Loucy (cell line): ENCODE measurements around the gene PRMT3.

Experiments
- H2AFZ ChIP-seq: fragments of 200-600 bp; sonication (generic); 2 replicates; pipeline ENCODE4 v1.6.0; 2016; ENCODE audit warnings: antibody characterized with exemption, mild to moderate bottlenecking, low read length, moderate library complexity
- H3F3A ChIP-seq: fragments of 200-600 bp; 2 replicates; pipeline ENCODE4 v1.6.0; 2016; ENCODE audit warnings: antibody characterized with exemption, low read depth, mild to moderate bottlenecking
- H3K27me3 ChIP-seq: fragments of 200-600 bp; sonication (generic); 2 replicates; pipeline ENCODE4 v1.6.1; 2014; ENCODE audit warnings: low read length, mild to moderate bottlenecking; ENCODE audit not compliant: insufficient read depth, poor library complexity, severe bottlenecking
- H3K36me3 ChIP-seq: fragments of 200-600 bp; sonication (generic); 2 replicates; pipeline ENCODE4 v1.6.1; 2016; ENCODE audit warnings: low read length; ENCODE audit not compliant: insufficient read depth
- H3K4me1 ChIP-seq: fragments of 200-600 bp; sonication (generic); 2 replicates; pipeline ENCODE4 v1.5.1; 2014; ENCODE audit warnings: low read length, mild to moderate bottlenecking; ENCODE audit not compliant: insufficient read depth, poor library complexity, severe bottlenecking
- H3K4me2 ChIP-seq: fragments of 200-600 bp; sonication (generic); 2 replicates; pipeline ENCODE4 v1.6.0; 2014; ENCODE audit warnings: antibody characterized with exemption, low read length, low read depth, mild to moderate bottlenecking; ENCODE audit not compliant: poor library complexity, severe bottlenecking
- H3K4me3 ChIP-seq: fragments of 200-600 bp; sonication (generic); 2 replicates; pipeline ENCODE4 v1.5.1; 2014; ENCODE audit warnings: low read length, mild to moderate bottlenecking, mixed read lengths; ENCODE audit not compliant: poor library complexity, severe bottlenecking
- H3K79me2 ChIP-seq: fragments of 200-600 bp; sonication (generic); 2 replicates; pipeline ENCODE4 v1.6.1; 2014; ENCODE audit warnings: low read length; ENCODE audit not compliant: insufficient read depth
- H3K9ac ChIP-seq: fragments of 200-600 bp; sonication (generic); 2 replicates; pipeline ENCODE4 v1.6.0; 2014; ENCODE audit warnings: mild to moderate bottlenecking, low read depth, low read length, moderate library complexity; ENCODE audit not compliant: poor library complexity, severe bottlenecking
- H3K9me2 ChIP-seq: fragments of 200-600 bp; sonication (generic); replicated peaks from 2 replicates; pipeline ENCODE4 v1.6.1; 2016; ENCODE audit warnings: low read depth, low read length, mixed read lengths
- H3K9me3 ChIP-seq: fragments of 200-600 bp; sonication (generic); 2 replicates; pipeline ENCODE4 v1.6.1; 2014; ENCODE audit warnings: mild to moderate bottlenecking, antibody characterized with exemption, low read length, low read depth; ENCODE audit not compliant: insufficient read depth
- H4K20me1 ChIP-seq: fragments of 200-600 bp; sonication (generic); 2 replicates; pipeline ENCODE4 v1.6.0; 2014; ENCODE audit warnings: antibody characterized with exemption, low read length, mild to moderate bottlenecking; ENCODE audit not compliant: insufficient read depth, poor library complexity, severe bottlenecking
- EZH2phosphoT487 ChIP-seq: fragments of 200-600 bp; IDR thresholded peaks from 2 replicates; pipeline ENCODE4 v1.6.1; 2018; ENCODE audit warnings: antibody characterized with exemption, mild to moderate bottlenecking, moderate library complexity, borderline replicate concordance
- TF ChIP-seq, protein P1 (sequence below): fragments of 200-600 bp; sonication (generic); conservative IDR thresholded peaks from 2 replicates; pipeline ENCODE4 v1.5.1; 2014; ENCODE audit warnings: mild to moderate bottlenecking, antibody characterized with exemption, low read length

Gene PRMT3

DNA sequence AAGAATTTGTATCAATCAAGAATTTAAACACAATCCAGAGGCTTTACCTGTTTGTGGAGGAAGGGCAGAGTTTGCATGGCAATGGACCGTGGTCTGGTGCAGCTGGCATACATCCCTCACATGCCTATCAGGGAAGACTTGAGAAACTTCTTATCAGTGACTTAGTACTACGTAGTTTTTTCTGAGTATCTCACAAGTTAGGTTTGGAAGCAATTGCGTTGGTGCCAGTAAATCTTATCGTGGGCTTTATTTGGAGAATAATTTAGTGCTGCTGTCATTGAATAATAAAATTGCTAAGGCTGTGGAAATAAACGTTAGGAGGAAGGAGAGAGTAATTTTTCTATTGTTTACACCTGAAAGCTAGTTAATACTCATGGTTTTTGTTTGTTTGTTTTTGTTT is 72.3 kb downstream of the PRMT3 start:
- Histone ChIP-seq H4K20me1 (no peaks in the 10 kb centered on the region), H2AFZ (no peak overlapping the region), H3F3A (no peaks in the 10 kb centered on the region), H3K27me3 (no peaks in the 10 kb centered on the region), H3K4me3 (no peak overlapping the region), H3K36me3 (peaks cover 13% of the 10 kb centered on the region), H3K9ac (no peak overlapping the region), H3K79me2 (no peaks in the 10 kb centered on the region), H3K9me2 (no peaks in the 10 kb centered on the region), H3K9me3 (no peaks in the 10 kb centered on the region), H3K4me1 (no peaks in the 10 kb centered on the region), H3K4me2 (no peak overlapping the region)
- no peak for TF ChIP-seq EZH2phosphoT487
- TF ChIP-seq, protein P1, sequence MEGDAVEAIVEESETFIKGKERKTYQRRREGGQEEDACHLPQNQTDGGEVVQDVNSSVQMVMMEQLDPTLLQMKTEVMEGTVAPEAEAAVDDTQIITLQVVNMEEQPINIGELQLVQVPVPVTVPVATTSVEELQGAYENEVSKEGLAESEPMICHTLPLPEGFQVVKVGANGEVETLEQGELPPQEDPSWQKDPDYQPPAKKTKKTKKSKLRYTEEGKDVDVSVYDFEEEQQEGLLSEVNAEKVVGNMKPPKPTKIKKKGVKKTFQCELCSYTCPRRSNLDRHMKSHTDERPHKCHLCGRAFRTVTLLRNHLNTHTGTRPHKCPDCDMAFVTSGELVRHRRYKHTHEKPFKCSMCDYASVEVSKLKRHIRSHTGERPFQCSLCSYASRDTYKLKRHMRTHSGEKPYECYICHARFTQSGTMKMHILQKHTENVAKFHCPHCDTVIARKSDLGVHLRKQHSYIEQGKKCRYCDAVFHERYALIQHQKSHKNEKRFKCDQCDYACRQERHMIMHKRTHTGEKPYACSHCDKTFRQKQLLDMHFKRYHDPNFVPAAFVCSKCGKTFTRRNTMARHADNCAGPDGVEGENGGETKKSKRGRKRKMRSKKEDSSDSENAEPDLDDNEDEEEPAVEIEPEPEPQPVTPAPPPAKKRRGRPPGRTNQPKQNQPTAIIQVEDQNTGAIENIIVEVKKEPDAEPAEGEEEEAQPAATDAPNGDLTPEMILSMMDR: no peak

DNA sequence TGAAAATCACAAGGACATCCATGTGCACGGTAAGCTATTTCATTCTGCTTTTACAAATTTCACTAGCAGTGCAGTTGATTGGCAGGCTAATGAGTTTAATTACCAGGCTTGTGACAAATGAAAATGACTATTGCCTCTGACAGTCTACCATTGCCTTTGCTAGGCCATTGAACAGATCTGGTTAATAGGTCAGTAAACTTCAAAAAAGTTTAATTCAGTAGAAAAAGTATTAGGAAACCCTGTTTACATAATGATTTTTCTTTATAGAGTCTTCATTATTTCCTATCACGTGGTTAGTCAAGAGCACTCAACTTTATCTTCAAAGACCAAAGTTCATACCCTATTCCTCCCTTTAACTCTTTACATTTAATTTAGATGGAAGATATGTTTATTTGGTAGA is 77.0 kb downstream of the PRMT3 start:
- no peak overlapping the region for H3K4me3 ChIP-seq
- H4K20me1 ChIP-seq: no peaks in the 10 kb centered on the region
- no peaks in the 10 kb centered on the region for H3F3A ChIP-seq
- H3K36me3 ChIP-seq: peaks cover 21% of the 10 kb centered on the region
- H2AFZ ChIP-seq: no peak overlapping the region
- no peaks in the 10 kb centered on the region for H3K9me2 ChIP-seq
- H3K9ac ChIP-seq: no peak overlapping the region
- no peak for TF ChIP-seq EZH2phosphoT487
- TF ChIP-seq, protein P1: no peak
- no peaks in the 10 kb centered on the region for H3K4me1 ChIP-seq
- H3K9me3 ChIP-seq: no peaks in the 10 kb centered on the region
- no peak overlapping the region for H3K4me2 ChIP-seq
- H3K27me3 ChIP-seq: no peaks in the 10 kb centered on the region
- H3K79me2 ChIP-seq: no peaks in the 10 kb centered on the region

DNA sequence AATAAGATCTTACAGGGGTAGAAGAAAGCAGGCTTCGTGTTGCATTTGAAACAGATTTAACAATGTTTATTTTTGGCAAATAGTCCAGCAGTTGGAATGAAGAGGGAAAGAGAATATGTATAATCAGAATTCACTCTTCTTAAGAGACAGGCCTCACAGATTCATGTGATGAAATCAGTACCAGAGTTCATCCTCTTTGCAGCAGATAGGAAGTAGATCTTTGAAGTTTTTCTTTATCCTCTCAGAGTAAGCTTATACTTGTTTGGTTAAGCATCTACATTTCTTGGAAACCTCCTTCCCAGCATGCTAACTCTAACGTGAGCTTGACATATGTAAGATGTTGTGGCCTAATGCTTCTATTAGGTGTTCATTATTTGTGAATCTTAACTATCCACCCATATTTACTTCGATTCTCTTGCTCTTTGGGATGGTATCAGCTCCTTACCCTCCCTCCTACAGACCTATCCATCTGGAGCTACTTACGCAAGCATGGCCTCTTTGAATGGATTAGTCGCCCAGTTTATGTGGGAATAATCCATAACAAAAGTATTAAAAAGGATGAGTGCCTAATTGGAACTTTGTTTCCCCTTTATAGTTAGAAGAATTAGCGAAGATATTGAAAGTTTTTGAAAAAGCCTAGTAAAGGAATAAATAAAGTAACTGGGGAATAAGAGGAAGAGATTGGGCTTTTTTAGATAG is 80.1 kb downstream of the PRMT3 start:
- H3K9me2 ChIP-seq: no peaks in the 10 kb centered on the region
- H4K20me1 ChIP-seq: no peaks in the 10 kb centered on the region
- no peak overlapping the region for H3K9ac ChIP-seq
- peaks cover 23% of the 10 kb centered on the region; the same call in 1 of the 2 replicates for H3K36me3 ChIP-seq
- no peaks in the 10 kb centered on the region for H3K79me2 ChIP-seq
- no peaks in the 10 kb centered on the region for H3F3A ChIP-seq
- H3K4me2 ChIP-seq: no peak overlapping the region
- no peaks in the 10 kb centered on the region for H3K27me3 ChIP-seq
- no peaks in the 10 kb centered on the region for H3K4me1 ChIP-seq
- TF ChIP-seq, protein P1: no peak
- TF ChIP-seq EZH2phosphoT487: no peak
- H3K4me3 ChIP-seq: no peak overlapping the region
- H2AFZ ChIP-seq: no peak overlapping the region
- H3K9me3 ChIP-seq: no peaks in the 10 kb centered on the region
